Mucosa of rectum (tissue), 2 donors: ENCODE measurements around the gene STRIP1.
A peak's percentile ranks its signal among the peaks of the same experiment; 100 is the strongest.
"Not testable (repeated sequence)": the region's sequence is repeated elsewhere in the genome, so short reads cannot be mapped to it uniquely, and the experiment has no call there.

Source experiments
- H3K27ac ChIP-seq, 2 donors: one replicate each; pipeline ENCODE4 v1.7.0; 2013; ENCODE audit warnings: inconsistent platforms in 2 of 2, low read depth in 2 of 2, low read length in 2 of 2
- H3K27me3 ChIP-seq, 2 donors: one replicate each; pipeline ENCODE4 v1.7.0; 2013; ENCODE audit warnings: low read length in 2 of 2; ENCODE audit not compliant: control insufficient read depth in 2 of 2, insufficient read depth in 2 of 2
- H3K36me3 ChIP-seq, 2 donors: one replicate each; pipeline ENCODE4 v1.7.0; 2013; ENCODE audit warnings: low read length in 2 of 2; ENCODE audit not compliant: control insufficient read depth in 2 of 2, insufficient read depth in 2 of 2
- H3K4me1 ChIP-seq, 2 donors: one replicate each; pipeline ENCODE4 v1.7.0; 2013; ENCODE audit warnings: low read length in 2 of 2, mild to moderate bottlenecking in 1 of 2; ENCODE audit not compliant: control insufficient read depth in 2 of 2, insufficient read depth in 2 of 2
- H3K4me3 ChIP-seq, 2 donors: one replicate each; pipeline ENCODE4 v1.7.0; 2013; ENCODE audit warnings: low read length in 2 of 2
- H3K9ac ChIP-seq, 2 donors: one replicate each; pipeline ENCODE4 v1.7.0; 2013; ENCODE audit warnings: low read length in 2 of 2, low read depth in 1 of 2, mild to moderate bottlenecking in 1 of 2
- H3K9me3 ChIP-seq, 2 donors: one replicate each; pipeline ENCODE4 v1.7.0; 2013; ENCODE audit warnings: low read length in 2 of 2; ENCODE audit not compliant: control insufficient read depth in 2 of 2
- donor health status: healthy.
- donor health status: Normal muscosa, but diverticular disease.

Gene STRIP1

GRCh38 chr1:110007046-110007830 is 27.2 kb upstream of the STRIP1 start:
- Histone ChIP-seq H3K4me1 (peaks cover 25 to 26% of the 10 kb centered on the region in 2 donors), H3K4me3 (no peak overlapping the region), H3K9me3 (no peaks in the 10 kb centered on the region), H3K9ac (no peak overlapping the region), H3K27ac (no peak overlapping the region), H3K27me3 (no peaks in the 10 kb centered on the region), H3K36me3 (peaks cover 27 to 30% of the 10 kb centered on the region in 2 donors)

- Histone ChIP-seq H3K4me3 (no peak overlapping the region), H3K9me3 (no peaks in the 10 kb centered on the region), H3K9ac (no peak overlapping the region), H3K27ac (no peak overlapping the region), H3K27me3 (no peaks in the 10 kb centered on the region), H3K36me3 (peaks cover 34 to 36% of the 10 kb centered on the region in 2 donors), H3K4me1 (peaks cover 11 to 14% of the 10 kb centered on the region in 2 donors)
Observed at GRCh38 chr1:110008971-110009565, 25.4 kb upstream of the STRIP1 start.

GRCh38 chr1:110011527-110012041 is 22.8 kb upstream of the STRIP1 start:
- Histone ChIP-seq H3K4me3 (no peak overlapping the region), H3K9me3 (no peaks in the 10 kb centered on the region), H3K36me3 (peaks cover 57 to 58% of the 10 kb centered on the region in 2 donors), H3K9ac (no peak overlapping the region), H3K27ac (peak overlapping the region in 1 of 2 donors; percentile 61), H3K4me1 (peaks cover 0 to 6% of the 10 kb centered on the region in 2 donors), H3K27me3 (no peaks in the 10 kb centered on the region)

- peaks cover 0 to 6% of the 10 kb centered on the region in 2 donors for H3K4me1 ChIP-seq
- no peaks in the 10 kb centered on the region for H3K27me3 ChIP-seq
- H3K27ac ChIP-seq, result peak overlapping the region; percentile 18 to 61
- peak overlapping the region in 1 of 2 donors; percentile 21 for H3K4me3 ChIP-seq
- H3K9ac ChIP-seq, result no peak overlapping the region
- peaks cover 64% of the 10 kb centered on the region in 2 donors for H3K36me3 ChIP-seq
- H3K9me3 ChIP-seq, result no peaks in the 10 kb centered on the region
Observed at GRCh38 chr1:110012100-110012780, 22.2 kb upstream of the STRIP1 start.

GRCh38 chr1:110017792-110018191 is 16.6 kb upstream of the STRIP1 start:
- peaks cover 80 to 83% of the 10 kb centered on the region in 2 donors for H3K36me3 ChIP-seq

GRCh38 chr1:110018396-110018795 is 16.0 kb upstream of the STRIP1 start:
- Histone ChIP-seq H3K9me3 (no peaks in the 10 kb centered on the region), H3K27me3 (no peaks in the 10 kb centered on the region), H3K36me3 (peaks cover 85 to 89% of the 10 kb centered on the region in 2 donors), H3K4me3 (no peak overlapping the region), H3K4me1 (no peaks in the 10 kb centered on the region), H3K9ac (no peak overlapping the region), H3K27ac (no peak overlapping the region)

More at GRCh38 chr1:110017792-110018191, 16.6 kb upstream of the STRIP1 start:
- H3K27me3 ChIP-seq, result no peaks in the 10 kb centered on the region
- H3K4me1 ChIP-seq, result no peaks in the 10 kb centered on the region
- H3K27ac ChIP-seq, result no peak overlapping the region
- no peak overlapping the region for H3K9ac ChIP-seq
- H3K4me3 ChIP-seq, result no peak overlapping the region
- no peaks in the 10 kb centered on the region for H3K9me3 ChIP-seq

- Histone ChIP-seq H3K27ac (no peak overlapping the region), H3K4me3 (no peak overlapping the region), H3K27me3 (no peaks in the 10 kb centered on the region), H3K36me3 (peaks cover 86 to 92% of the 10 kb centered on the region in 2 donors), H3K9me3 (no peaks in the 10 kb centered on the region), H3K4me1 (no peaks in the 10 kb centered on the region), H3K9ac (no peak overlapping the region)
Observed at GRCh38 chr1:110019770-110020169, 14.7 kb upstream of the STRIP1 start.

GRCh38 chr1:110021285-110021684 is 13.1 kb upstream of the STRIP1 start:
- peaks cover 74 to 84% of the 10 kb centered on the region in 2 donors for H3K36me3 ChIP-seq
- H3K4me3 ChIP-seq, result no peak overlapping the region
- no peak overlapping the region for H3K9ac ChIP-seq
- H3K27ac ChIP-seq, result no peak overlapping the region
- no peaks in the 10 kb centered on the region for H3K4me1 ChIP-seq
- no peaks in the 10 kb centered on the region for H3K9me3 ChIP-seq
- no peaks in the 10 kb centered on the region for H3K27me3 ChIP-seq

GRCh38 chr1:110024613-110025012 is 9.8 kb upstream of the STRIP1 start:
- no peaks in the 10 kb centered on the region for H3K4me1 ChIP-seq

GRCh38 chr1:110030687-110031086 is 3.7 kb upstream of the STRIP1 start:
- Histone ChIP-seq H3K4me1 (peaks cover 6 to 11% of the 10 kb centered on the region in 2 donors), H3K4me3 (peak overlapping the region in 1 of 2 donors; percentile 1)
- H3K27ac ChIP-seq, H3K27me3 ChIP-seq, H3K9ac ChIP-seq, H3K36me3 ChIP-seq, H3K9me3 ChIP-seq: not testable (repeated sequence)

More at GRCh38 chr1:110024613-110025012, 9.8 kb upstream of the STRIP1 start:
- H3K9me3 ChIP-seq, result no peaks in the 10 kb centered on the region
- H3K36me3 ChIP-seq, result peaks cover 42 to 51% of the 10 kb centered on the region in 2 donors
- no peak overlapping the region for H3K4me3 ChIP-seq
- H3K27ac ChIP-seq, result no peak overlapping the region
- H3K9ac ChIP-seq, result no peak overlapping the region
- H3K27me3 ChIP-seq, result no peaks in the 10 kb centered on the region
